Prostate gland (tissue), 2 donors: ENCODE results near the gene CFAP92.

Experiments used
- CTCF ChIP-seq, 4 experiments: fragments of 200-600 bp in 2 of 4; fragments of 450-650 bp in 2 of 4; sonication (generic) in 2 of 4; IDR thresholded peaks; 1 replicate in 3 of 4; 2 replicates in 1 of 4; pipeline ENCODE4 v1.5.1; 2016 to 2019; ENCODE audit warnings: antibody characterized with exemption in 4 of 4, mild to moderate bottlenecking in 2 of 4, moderate library complexity in 2 of 4
- POLR2A ChIP-seq: fragments of 450-650 bp; IDR thresholded peaks from one replicate; pipeline ENCODE4 v1.6.1; 2016; ENCODE audit warnings: antibody characterized with exemption, mild to moderate bottlenecking
- POLR2AphosphoS5 ChIP-seq: sonication (generic); formaldehyde crosslinking; IDR thresholded peaks from one replicate; pipeline ENCODE4 v1.6.1; 2017; ENCODE audit warnings: antibody characterized with exemption

GRCh38 chr3:128956440-128956839 lies 37.4 kb downstream of the CFAP92 start:
- TF ChIP-seq POLR2A = no peak
- TF ChIP-seq CTCF (IDR thresholded peaks at IDR 0.05) = no peak
- TF ChIP-seq POLR2AphosphoS5 = no peak
